Fibroblast of skin of left biceps (primary cell): ENCODE data around the gene COX11.

Experiments used
- DNase-seq, 2 experiments: peaks; one replicate each; pipeline ENCODE4 v3.0.0-alpha.2; 2013; ENCODE audit warnings: low read depth in 2 of 2

Gene COX11

GRCh38 chr17:54967621-54968261, 713 bp downstream of the COX11 start:
- no peak for DNase-seq

GRCh38 chr17:54956791-54957190, 11.7 kb downstream of the COX11 start:
- no peak for DNase-seq

- DNase-seq, result no peak
These were observed 17.2 kb downstream of the COX11 start for GRCh38 chr17:54951286-54951685.

- no peak for DNase-seq
These were observed 18.3 kb downstream of the COX11 start for GRCh38 chr17:54950116-54950515.

- peak in 1 of 2 experiments; percentile 32 for DNase-seq
These were observed 20.1 kb downstream of the COX11 start for GRCh38 chr17:54948380-54948779.

GRCh38 chr17:54947396-54947795, 21.1 kb downstream of the COX11 start:
- DNase-seq, result no peak

GRCh38 chr17:54945671-54946070, 22.8 kb downstream of the COX11 start:
- DNase-seq, result no peak

GRCh38 chr17:54945231-54945630, 23.2 kb downstream of the COX11 start:
- DNase-seq, result no peak

GRCh38 chr17:54944796-54945195, 23.7 kb downstream of the COX11 start:
- no peak for DNase-seq

GRCh38 chr17:54941285-54941684, 27.2 kb downstream of the COX11 start:
- no peak for DNase-seq

GRCh38 chr17:54937426-54937825, 31.0 kb downstream of the COX11 start:
- no peak for DNase-seq

GRCh38 chr17:54937018-54937417, 31.4 kb downstream of the COX11 start:
- DNase-seq, result no peak

GRCh38 chr17:54935471-54935870, 33.0 kb downstream of the COX11 start:
- no peak for DNase-seq

GRCh38 chr17:54933921-54934320, 34.5 kb downstream of the COX11 start:
- no peak for DNase-seq

GRCh38 chr17:54932711-54933110, 35.7 kb downstream of the COX11 start:
- DNase-seq, result no peak

- DNase-seq, result no peak
These were observed 40.9 kb downstream of the COX11 start for GRCh38 chr17:54927525-54927924.

GRCh38 chr17:54924405-54924804, 44.0 kb downstream of the COX11 start:
- DNase-seq, result no peak

- no peak for DNase-seq
These were observed 47.6 kb downstream of the COX11 start for GRCh38 chr17:54920819-54921218.

- DNase-seq, result no peak
These were observed 49.0 kb downstream of the COX11 start for GRCh38 chr17:54919425-54919824.

GRCh38 chr17:54916721-54917120, 51.7 kb downstream of the COX11 start:
- DNase-seq, result no peak
